CD4-positive, alpha-beta T cell treated with Interleukin-21 for 1 hour (primary cell): ENCODE results near the gene RAP1B.

Experiments used
- DNase-seq: peaks from one replicate; pipeline ENCODE4 v3.0.0-alpha.2; 2020

RAP1B gene

DNA sequence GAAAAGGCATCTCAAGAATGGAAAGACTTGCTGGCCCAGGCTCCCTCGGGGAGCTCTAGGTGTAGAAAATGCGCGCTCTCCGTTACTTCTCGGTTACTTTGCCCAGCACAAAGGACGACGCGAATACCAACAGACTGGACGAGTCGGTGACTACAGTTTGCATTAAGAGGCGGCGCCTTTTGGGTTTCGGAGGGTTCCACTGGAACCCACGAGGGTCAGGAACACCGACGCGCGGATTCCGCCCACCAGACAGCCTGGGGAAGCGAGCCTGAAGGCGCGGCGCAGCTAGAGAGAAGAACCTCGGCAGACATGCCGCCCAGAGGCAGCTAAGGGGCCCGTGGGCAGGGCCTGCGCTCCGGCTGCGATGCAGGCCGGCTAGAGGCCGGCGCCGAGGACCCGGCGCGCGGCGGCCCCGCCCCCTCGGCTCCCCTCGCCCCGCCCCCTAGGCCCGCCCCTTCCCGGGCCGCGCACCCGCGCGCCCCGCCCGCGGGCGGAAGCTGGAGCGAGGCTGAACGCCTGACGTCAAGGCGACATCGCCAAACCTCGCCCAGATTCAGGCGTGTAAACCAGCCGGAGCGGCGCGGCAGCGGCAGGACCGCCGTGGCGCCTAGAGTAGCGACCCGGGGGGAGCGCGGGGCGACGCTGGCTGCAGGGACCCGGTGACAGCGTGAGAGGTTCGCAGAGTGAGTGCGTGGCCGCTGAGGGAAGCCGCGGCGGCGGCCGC is at the start of gene RAP1B:
TSS of gene RAP1B (plus strand) at position 530 of the 724 bp plus-strand sequence. CDS start 37,826 bp downstream, outside the sequence.
- DNase-seq, result peak; percentile 93

DNA sequence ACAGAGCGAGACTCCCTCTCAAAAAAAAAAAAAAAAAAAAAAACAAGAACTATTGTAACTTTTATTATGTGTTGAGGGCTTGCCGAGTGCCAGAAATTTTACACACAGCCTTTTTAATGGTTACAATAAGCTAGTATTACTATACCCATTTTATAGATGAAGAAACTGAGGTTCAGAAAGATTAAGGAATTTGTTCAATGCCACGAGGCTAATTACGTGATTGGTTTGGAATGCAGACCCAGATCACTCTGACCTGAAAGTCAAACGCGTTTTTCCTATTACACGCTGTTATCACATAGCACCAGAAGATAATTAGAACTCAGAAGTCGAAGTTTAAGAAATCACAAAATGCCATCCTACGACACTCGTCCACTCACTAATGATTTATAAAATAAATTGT is 48.9 kb upstream of the RAP1B start:
- DNase-seq, result no peak

DNA sequence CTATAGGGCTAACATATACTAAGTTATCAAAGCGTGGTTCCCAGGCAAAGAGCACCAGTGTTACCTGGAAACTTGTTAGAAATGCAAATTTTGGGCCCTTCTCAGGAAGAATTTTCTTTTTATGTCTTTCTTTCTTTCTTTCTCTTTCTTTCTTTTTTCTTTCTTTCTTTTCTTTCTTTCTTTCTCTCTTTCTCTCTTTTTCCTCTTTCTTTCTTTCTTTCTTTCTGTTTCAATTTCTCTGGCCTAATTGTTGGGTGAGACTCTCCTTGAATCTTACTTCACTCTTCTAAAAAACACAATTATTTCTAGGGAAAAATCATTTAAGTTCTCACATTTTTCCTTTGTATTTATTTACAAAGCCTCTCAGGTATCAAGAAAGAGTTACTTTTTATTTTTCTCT is 46.5 kb upstream of the RAP1B start:
- no peak for DNase-seq

DNA sequence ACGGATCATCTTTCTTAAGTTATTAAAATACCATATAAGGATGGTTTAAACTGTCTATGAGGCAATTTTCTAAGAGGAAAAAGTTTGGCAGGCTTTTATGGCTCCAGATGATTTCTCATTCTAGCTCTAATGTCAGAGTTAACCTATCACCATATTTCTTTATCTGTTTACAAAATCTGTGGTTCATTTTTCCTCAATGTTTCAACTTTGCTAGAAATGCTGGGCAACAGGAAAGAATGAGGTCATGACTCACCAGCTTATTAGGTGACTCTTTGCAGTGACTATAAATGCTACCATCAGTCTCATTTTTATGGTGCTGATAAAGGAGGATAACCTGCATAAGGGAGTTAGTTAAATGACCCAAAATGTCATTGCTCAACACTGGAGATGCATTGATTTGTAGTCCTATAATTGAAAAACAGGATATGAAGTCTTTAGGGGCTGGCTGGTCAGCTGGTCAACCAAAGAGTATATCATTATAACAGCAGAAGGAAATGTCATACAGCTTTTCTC is 45.3 kb upstream of the RAP1B start:
- peak; percentile 14 for DNase-seq

DNA sequence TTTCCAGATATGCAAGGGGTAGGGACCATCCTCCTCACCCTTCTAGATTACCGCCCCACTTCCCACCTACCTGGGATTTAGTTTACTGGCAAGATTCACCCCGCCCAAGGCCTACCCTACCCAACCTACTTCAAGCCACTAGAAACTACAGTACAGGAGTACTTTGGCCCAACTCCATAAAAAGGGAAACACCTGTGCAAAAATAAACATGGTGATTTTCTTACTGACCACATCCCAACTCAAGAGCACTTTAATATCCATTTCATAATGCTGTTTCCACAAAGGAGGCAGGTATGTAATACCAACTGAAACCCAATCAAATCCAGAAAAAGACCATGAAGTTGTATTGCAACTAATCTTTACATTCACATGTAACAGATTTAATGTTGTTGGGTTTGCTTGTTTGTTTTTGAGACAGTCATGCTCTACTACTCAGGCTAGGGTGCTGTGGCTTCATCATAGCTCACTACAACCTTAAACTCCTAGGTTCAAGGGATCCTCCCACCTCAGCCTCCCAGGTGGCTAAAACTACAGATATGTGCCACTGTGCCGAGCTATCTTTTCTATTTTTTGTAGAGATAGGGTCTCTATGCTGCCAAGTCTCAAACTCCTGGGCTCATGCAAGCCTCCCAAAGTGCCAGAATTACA is 41.7 kb upstream of the RAP1B start:
- DNase-seq, result no peak

DNA sequence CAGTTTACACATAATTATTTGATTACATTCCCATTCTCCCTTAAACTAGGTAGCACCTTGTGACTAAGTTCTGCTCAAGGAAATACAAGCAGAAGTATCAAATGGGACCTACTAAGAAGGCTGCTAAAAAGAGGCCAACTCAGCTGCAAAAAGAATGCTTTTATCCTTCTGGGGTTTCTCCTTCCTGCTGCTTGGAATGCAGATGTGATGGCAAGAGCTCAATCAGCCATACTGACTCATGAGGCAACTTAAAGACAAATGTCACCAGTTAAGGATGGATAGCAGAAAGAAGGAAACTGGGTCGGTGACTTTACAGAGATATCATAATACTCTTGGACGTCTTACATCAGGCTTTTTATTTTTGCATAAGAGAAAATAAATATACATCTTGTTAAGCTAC is 38.0 kb upstream of the RAP1B start:
- no peak for DNase-seq

DNA sequence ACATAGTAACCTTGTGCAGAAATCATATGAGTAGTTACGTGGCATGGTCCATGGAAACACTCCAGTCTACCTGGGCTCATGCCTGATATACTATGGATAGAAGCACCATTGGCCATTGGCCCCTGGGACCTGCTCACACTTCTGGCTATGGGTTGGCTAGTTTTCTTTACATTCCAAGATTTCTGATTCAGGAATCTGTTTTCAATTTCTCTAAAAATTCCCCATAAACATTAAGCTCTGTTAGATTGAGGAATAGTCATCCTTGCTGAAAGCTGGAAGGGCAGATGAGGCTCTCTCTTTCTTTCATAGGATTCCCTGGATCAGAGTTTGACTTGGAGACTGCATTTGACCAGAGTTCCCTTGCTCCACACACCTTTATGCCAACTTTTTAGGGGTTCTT is 37.3 kb upstream of the RAP1B start:
- DNase-seq, result no peak

DNA sequence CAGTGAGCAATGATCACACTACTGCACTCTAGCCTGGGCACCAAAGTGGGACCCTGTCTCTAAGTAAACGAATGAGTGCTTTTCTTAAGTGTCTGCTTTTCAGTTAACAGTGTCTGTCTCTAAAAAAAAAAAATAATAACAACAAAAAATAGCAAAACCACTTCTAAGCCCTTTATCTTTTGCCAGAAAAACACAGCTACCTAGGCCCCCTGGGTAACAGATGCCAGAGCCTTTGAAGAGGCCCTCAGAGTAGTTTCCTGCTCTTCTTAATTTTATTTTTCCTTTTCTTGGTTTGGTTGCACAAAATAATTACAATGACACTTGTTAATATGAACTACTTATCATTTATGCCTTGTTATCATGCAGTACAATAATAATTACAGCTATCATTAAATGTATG is 32.8 kb upstream of the RAP1B start:
- peak; percentile 4 for DNase-seq

DNA sequence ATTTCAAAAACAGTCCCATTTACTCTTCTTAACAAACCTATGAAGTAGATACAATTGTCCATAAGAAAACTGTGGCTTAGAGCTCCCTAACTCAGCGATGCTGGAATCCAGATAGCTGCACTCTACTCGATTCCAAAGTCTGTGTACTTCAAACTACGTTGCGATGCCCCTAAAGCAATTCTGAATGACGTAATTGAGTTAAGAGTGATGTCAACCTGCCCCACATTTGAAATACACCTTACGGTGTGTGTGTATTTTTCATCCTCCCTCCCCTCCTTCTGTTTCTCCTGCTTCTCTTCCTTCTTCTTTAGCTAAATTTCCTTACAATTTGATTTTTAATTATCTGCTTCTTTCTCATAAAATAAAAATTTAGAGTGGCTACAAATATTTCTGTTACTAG is 31.9 kb upstream of the RAP1B start:
- no peak for DNase-seq

DNA sequence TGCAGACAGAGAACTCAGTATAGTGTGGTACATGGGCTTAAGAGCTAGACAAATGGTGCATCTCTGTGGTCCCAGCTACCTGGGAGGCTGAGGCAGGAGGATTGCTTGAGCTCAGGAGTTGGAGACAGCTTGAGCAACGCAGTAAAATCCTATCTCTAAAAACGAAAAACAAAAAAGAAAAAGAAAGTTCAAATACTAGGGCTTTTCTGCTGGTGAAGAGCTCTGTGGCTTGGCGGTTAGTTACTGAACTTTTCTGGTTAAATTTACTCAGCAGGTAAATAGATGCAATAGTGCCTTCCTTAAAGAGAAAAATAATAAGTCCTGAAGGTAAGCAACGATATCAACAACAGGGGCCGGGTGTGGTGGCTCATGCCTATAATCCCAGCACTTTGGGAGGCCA is 31.4 kb upstream of the RAP1B start:
- DNase-seq, result no peak

DNA sequence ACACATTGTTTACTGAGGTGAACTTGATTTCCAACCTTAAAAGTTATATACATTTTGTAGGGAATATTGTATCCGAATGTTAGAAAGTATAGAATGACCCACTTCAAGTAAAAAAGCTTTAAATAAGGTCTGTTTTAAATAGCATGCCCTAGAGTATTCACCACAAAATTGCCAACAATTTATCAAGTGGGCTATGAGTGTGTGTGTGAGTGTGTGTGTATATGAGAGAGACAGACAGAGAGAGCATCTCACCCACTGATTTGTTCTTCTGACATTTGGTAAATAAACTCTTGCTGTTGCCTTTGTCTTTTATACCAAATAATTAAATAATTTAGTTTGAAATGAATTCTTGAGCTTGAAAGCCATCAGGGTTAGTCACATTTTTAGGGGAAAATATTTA is 29.8 kb upstream of the RAP1B start:
- no peak for DNase-seq

DNA sequence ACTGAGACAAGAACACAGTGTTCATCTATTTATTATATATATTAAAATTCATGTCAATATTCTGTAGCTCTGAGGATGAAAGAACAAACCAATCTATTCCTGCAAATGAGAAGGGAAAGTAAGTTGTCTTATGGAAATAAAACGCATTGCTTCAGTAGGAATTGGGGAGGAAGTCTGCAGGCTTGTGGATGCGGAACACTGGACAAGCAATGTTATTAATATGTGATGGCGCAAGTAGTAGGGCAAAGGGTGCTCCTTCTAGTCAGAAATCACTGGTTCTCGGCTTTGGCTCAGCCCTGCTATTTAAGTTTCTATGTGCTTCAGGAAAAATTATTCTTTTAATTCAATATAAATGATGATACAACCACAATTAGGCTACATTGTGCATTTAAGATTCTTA is 28.8 kb upstream of the RAP1B start:
- DNase-seq, result no peak

DNA sequence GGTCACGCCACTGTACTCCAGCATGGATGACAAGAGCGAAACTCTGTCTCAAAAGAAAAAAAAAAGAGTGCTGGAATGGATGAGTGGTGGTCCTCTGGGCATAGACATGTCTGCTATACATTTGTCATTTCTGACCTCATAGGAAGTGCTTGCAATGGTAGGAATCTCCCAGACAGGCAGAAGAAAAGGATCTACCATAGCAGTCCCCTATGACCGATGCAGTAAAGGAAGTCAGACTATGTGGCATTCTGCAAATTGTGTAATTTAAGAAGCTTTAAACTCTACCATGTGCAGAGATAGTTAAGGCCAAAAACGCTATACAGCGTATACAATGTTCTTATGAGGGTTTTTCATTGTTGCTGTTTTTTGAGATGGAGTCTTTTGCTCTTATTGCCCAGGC is 24.7 kb upstream of the RAP1B start:
- DNase-seq, result no peak

DNA sequence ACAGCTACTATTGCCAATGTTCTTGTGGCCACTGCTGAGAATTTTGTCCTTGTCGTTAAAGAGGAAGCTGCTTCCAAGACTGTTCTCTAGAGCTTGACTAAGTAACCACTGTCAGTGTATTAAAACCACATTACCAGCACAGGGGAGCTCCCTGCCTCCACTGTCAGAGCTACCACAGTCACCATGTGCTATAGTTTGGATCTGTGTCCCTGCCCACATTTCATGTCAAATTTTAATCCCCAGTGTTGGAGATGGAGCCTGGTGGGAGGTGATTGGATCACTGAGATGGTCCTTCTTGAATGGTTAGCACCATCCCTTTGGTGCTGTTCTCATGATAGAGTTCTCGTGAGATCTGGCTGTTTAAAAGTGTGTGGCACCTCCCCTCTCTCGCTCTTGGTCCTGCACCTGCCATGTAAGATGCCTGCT is 23.2 kb upstream of the RAP1B start:
- DNase-seq, result peak; percentile 44

DNA sequence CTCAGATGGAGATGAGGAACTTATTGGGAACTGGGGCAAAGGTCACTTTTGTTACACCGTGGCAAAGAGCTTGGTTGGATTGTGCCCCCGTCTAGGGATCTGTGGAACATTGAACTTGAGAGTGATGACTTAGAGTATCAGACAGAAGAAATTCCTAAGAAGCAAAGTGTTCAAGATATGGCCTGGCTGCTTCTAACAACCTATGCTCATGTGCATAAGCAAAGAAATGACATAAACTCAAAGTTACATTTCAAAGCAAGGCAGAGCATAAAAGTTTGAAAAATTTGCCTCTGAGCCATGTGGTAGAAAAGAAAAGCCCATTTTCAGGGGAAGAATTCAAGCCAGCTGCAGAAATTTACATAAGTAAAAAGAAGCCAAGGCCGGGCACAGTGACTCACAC is 21.5 kb upstream of the RAP1B start:
- no peak for DNase-seq

DNA sequence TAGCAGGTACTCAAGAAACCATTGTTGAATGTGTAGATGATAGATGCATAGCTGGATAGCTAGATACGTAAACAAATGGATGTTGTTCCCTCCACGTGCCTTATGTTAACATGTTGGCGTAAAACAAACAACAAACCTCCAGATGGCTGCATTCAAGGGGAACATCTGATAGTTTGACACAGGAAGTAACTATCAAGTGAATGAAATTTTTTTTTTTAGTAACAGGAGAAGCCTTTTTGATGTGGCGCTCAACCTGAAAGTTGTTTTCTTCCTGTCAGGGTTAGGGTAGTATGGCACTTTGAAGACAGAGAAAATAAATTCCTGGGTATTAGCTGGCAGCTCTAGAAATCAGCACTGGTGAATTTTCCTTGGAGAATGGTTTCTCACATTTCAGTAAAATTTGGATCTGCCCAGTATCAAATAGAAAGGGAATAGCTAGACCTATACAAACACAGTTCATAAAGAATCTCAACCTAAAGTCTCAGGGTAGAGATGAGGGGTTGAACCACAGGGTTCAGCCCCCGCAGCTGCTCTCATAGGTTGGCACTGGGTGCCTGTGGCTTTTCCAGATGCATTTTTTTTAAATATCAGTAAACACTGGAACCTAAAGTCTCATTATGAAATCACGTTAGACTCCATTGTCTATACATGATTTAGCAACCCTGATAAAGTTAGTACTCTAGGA is 18.8 kb upstream of the RAP1B start:
- DNase-seq, result peak; percentile 66

DNA sequence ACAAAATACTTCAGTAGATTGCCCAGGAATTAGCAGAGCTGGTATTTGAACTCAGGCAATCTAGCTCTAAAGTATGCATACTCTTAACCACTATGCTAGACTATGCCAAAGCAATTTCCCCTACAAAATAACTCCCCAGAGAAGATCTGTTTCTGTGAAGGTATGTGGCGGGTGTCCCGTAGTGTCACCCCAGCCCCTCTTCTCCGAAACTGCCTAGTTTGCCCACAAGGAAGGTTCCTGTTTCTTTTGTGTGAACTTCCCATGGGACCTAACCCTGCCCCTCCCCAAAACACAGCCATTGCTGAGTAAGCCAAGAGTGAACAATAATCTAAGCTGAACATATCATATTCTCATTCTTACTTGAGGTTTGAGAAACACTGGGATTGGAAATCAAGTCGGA is 15.5 kb upstream of the RAP1B start:
- no peak for DNase-seq

DNA sequence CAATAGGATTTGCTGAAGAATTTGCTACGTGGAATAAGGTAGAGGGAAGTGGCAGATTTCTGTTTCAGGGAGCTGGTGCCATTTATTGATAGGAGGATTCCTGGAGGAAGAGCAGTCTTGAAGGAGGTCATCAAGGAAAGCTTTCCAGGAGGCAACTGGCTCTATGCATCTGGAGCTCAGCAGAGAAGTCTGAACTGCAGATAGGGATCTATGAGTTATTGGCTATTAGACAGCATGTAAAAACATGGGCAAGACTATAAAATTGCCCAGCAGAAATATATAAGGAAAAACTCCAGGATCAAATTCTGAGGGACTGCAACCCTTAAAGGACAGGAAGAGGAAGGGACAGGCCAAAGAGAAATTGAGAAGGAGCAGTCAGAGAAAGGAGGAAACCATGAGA is 8.9 kb upstream of the RAP1B start:
- no peak for DNase-seq

DNA sequence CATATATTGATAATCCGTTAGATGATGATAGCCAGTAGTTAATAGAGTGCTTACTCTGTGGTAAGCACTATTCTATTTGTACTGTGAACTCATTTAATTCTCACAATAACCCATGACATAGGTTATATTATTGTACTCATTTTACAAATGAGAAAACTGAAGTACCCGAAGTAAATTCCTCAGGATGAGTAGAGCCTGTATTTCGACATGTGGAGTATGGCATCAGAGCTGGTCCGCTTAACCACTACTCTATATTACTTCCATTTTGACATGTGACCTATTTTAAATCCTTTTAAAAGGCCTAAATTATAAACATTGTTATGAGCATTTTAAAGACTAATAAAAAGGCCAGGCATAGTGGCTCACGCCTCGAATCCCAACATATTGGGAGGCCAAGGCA is 8.0 kb upstream of the RAP1B start:
- no peak for DNase-seq

DNA sequence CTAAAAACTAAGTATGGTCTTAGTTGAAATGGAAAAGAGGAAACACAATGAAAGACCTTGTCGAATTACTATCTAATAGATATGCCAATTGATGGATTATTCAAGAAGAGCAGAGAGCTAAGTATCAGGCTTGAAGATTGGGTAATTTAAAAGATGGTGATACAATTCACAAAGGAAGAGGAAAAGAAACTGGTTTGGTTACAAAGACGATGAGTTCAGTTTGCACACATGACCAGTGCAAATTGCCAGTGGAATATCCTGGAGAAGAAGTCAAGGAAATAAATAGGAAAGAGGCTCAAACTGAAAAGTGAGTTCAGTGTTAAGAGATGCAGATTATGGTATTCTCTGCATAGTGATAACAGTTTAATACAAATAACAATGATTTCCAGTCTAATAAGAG is 2.5 kb upstream of the RAP1B start:
- DNase-seq, result no peak

DNA sequence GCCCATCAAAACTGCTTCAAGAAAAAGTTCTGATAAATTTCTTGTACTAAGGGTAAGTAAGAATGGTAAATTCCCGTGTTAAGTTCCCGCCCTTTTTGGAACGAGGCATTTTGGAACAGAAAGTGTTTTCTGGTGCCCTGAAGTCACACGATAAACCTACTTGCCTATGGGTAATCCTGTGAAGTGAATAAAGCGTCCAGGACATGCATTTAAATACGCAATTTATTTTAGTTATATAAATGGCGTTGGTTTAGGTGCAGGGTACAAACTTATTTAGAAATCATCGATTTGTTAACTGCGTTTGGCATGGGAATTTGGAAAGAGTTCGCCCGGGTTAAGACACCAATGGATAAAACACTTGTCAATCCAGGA is 715 bp upstream of the RAP1B start:
- DNase-seq, result peak; percentile 49

DNA sequence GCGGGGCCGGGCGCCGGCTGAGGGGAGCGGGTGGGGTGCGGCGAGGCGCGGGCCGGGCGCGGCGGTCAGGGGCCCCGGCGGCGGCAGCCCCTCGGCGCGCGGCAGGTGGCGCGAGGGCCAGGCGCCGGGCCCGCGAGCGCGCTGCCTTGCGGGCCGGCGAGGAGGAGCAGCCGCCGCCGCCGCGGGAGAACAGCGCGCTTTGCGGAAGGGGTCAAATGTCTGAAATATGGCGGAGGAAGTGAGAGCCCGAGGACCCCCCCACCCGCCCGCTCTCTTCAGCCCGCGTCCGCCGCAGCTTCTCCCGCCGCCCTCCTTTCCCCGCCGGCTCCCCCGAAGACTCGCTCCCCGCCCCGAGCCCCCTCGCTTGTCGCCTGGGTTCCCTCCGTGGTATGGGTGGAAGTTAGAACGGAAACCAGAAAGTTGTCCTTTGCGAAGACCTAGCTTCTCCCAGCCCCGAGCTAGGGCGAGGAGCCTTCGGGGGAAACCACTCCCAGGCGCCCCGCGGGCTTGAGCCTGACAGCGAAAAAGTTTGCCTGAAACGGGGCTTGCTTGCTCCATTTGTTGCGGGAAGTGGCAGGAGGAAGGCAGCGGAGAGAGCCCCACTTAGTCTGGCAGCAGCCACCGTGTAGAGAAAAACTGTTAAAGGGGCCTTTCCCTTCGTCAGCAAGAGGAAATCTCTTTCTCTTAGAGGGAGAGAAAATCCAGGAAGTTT is 551 bp downstream of the RAP1B start:
- peak; percentile 58 for DNase-seq

DNA sequence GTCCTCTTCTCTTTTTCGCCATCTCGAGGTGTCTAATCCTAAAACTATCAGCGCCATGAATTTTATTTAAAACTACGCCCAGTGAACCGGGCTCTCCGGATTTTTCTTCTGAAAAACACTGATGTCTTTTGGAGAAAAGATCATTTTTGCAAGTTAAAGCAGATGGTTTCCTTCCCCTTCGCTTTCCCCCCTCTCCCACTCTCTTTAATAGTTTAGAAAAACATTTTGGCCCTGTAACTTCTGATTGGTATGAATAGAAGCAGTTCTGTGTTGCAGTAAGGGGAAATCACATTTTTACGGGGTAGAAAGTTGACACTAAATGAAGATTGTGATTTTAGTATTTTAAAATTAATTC is 1.1 kb downstream of the RAP1B start:
- no peak for DNase-seq

DNA sequence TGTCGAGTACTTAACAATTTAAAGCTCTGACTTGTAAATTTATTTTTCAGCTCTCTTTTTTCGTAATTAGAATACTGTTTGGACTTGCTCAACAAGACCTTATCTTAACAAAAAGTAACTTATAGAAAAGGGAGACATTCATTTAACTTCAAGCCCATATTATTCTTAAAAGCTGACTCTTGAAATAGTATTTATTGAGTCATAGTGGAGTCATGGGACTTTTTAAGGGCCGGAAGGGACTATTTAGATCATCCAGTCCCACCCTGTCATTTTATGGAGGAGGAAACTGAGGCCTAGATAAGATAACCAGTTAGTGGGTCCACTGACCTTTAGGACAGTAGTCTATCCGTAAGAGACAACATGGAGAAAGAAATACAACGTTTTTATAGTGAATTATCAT is 1.5 kb downstream of the RAP1B start:
- peak; percentile 32 for DNase-seq
